Measurements from ENCODE around the gene ARL3.

GRCh38 chr10:102753718-102754117 lies 39.5 kb upstream of the ARL3 start:
- TF ChIP-seq CTCF (IDR thresholded peaks at IDR 0.05) (no peak), POLR2A (IDR thresholded peaks at IDR 0.05) (no peak)

Data from lower leg skin (tissue), 3 donors.